A673 (cell line): ENCODE data around the gene THRB. TPM values are rescaled to one million over a fixed set of nuclear protein-coding genes. Genes with fewer than 3 reads are reported as not detected.

Source experiments
- BruUV-seq: library from RNA; stranded (reverse); fragments of 400-500 nt; replicated peaks from 2 replicates; lab custom pipeline; 2021; lab: Mats Ljungman, UMichigan
- CTCF ChIA-PET: fragments of 300-600 bp; sonication (Branson Sonifier 250); formaldehyde crosslinking; loops from one replicate; lab custom pipeline; 2022; ENCODE audit warnings: antibody characterized with exemption; lab: Charles Lee
- POLR2A ChIA-PET: fragments of 300-600 bp; sonication (Branson Sonifier 250); formaldehyde crosslinking; loops from one replicate; lab custom pipeline; 2022; ENCODE audit warnings: antibody characterized with exemption; ENCODE audit not compliant: low non-redundant PET; lab: Charles Lee
- DNase-seq: peaks from one replicate; pipeline ENCODE4 v3.0.0-alpha.2; 2015; ENCODE audit warnings: low spot score
- H3K27ac ChIP-seq: fragments of 200-600 bp; sonication (generic); 2 replicates; pipeline ENCODE4 v1.5.1; 2016; ENCODE audit warnings: mixed run types, low read depth, mild to moderate bottlenecking, mixed read lengths, antibody characterized with exemption, low read length; ENCODE audit not compliant: poor library complexity, severe bottlenecking
- H3K27me3 ChIP-seq: fragments of 200-600 bp; sonication (generic); replicated peaks from 2 replicates; pipeline ENCODE4 v1.6.1; 2017; ENCODE audit warnings: mixed run types, low read depth, mild to moderate bottlenecking, mixed read lengths, antibody characterized with exemption, low read length; ENCODE audit not compliant: insufficient read depth, poor library complexity
- H3K36me3 ChIP-seq: fragments of 200-600 bp; sonication (generic); 2 replicates; pipeline ENCODE4 v1.6.1; 2016; ENCODE audit warnings: mixed run types, mild to moderate bottlenecking, mixed read lengths, antibody characterized with exemption, low read length; ENCODE audit not compliant: insufficient read depth, poor library complexity, severe bottlenecking
- H3K4me1 ChIP-seq: fragments of 200-600 bp; sonication (generic); 2 replicates; pipeline ENCODE4 v1.6.1; 2017; ENCODE audit warnings: mixed run types, mild to moderate bottlenecking, mixed read lengths, antibody characterized with exemption, low read length; ENCODE audit not compliant: insufficient read depth, poor library complexity, severe bottlenecking
- H3K4me3 ChIP-seq: fragments of 200-600 bp; sonication (generic); 2 replicates; pipeline ENCODE4 v1.5.1; 2016; ENCODE audit warnings: low read depth, mixed run types, mild to moderate bottlenecking, mixed read lengths, low read length; ENCODE audit not compliant: poor library complexity, severe bottlenecking
- H3K9me3 ChIP-seq: fragments of 200-600 bp; sonication (generic); 2 replicates; pipeline ENCODE4 v1.6.1; 2016; ENCODE audit warnings: mixed run types, low read depth, mild to moderate bottlenecking, mixed read lengths, antibody characterized with exemption, low read length; ENCODE audit not compliant: poor library complexity, severe bottlenecking
- EZH2 ChIP-seq: fragments of 200-600 bp; sonication (generic); IDR thresholded peaks from 2 replicates; pipeline ENCODE4 v1.6.1; 2017; ENCODE audit warnings: borderline replicate concordance, low read depth, mild to moderate bottlenecking, mixed read lengths, antibody characterized with exemption, low read length; ENCODE audit not compliant: poor library complexity, severe bottlenecking
- intact Hi-C: fragments of 100-400 bp; cut with micrococcal nuclease; formaldehyde crosslinking; loops from one replicate; pipeline ENCODE4 v1.10.0; 2022; ENCODE audit not compliant: unreplicated experiment
- total RNA-seq: library from RNA; stranded (reverse); gene quantifications from 2 replicates; pipeline ENCODE4 v1.2.3, GENCODE V29; 2021
- TF ChIP-seq, protein P1 (sequence below): fragments of 300-800, 200-600 bp; sonication (generic); conservative IDR thresholded peaks from 2 replicates; pipeline ENCODE4 v1.5.1; 2017; ENCODE audit warnings: low read depth, mild to moderate bottlenecking, antibody characterized with exemption, low read length, moderate library complexity, mixed read lengths

Gene THRB
- total RNA-seq, 1 experiment from 2014 or later: 0.11 TPM

DNA sequence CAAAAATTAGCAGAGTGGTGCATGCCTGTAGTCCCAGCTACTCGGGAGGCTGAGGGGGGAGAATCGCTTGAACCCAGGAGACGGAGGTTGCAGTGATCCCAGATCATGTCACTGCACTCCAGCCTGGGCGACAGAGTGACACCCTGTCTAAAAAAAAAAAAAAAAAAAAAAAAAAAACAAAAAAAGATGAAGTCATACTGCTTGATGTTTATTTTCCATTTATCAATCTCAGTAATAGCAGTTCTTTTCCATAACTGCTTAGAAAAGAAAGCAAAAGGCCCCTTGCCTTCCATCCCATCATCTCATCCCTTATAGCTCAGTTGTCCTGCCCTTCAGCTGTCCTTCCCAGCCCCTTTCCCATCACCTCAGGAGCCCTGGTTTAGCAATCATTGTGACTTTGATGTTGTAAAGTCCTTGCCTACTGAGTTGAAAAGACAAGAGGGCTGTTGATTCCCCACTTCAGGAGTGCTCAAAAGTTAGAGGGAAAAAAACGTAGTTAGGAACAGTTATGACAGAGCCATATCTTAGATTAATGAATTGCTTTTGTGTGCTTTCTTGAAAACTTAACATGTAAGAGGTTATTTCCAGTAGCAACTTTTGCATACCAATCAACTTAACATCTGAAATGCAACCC is 18.0 kb upstream of the THRB start:
- ChIA-PET CTCF (no interaction called here), POLR2A (no interaction called here)
- TF ChIP-seq, protein P1, sequence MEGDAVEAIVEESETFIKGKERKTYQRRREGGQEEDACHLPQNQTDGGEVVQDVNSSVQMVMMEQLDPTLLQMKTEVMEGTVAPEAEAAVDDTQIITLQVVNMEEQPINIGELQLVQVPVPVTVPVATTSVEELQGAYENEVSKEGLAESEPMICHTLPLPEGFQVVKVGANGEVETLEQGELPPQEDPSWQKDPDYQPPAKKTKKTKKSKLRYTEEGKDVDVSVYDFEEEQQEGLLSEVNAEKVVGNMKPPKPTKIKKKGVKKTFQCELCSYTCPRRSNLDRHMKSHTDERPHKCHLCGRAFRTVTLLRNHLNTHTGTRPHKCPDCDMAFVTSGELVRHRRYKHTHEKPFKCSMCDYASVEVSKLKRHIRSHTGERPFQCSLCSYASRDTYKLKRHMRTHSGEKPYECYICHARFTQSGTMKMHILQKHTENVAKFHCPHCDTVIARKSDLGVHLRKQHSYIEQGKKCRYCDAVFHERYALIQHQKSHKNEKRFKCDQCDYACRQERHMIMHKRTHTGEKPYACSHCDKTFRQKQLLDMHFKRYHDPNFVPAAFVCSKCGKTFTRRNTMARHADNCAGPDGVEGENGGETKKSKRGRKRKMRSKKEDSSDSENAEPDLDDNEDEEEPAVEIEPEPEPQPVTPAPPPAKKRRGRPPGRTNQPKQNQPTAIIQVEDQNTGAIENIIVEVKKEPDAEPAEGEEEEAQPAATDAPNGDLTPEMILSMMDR: no peak
- no peak for TF ChIP-seq EZH2
- intact Hi-C loops: no loop called here
- Histone ChIP-seq H3K27ac (no peak overlapping the region), H3K4me3 (no peak overlapping the region), H3K27me3 (peaks cover under 1% of the 10 kb centered on the region), H3K9me3 (no peaks in the 10 kb centered on the region), H3K4me1 (no peaks in the 10 kb centered on the region), H3K36me3 (no peaks in the 10 kb centered on the region)
- BruUV-seq: no TSS peak
- no peak for DNase-seq

DNA sequence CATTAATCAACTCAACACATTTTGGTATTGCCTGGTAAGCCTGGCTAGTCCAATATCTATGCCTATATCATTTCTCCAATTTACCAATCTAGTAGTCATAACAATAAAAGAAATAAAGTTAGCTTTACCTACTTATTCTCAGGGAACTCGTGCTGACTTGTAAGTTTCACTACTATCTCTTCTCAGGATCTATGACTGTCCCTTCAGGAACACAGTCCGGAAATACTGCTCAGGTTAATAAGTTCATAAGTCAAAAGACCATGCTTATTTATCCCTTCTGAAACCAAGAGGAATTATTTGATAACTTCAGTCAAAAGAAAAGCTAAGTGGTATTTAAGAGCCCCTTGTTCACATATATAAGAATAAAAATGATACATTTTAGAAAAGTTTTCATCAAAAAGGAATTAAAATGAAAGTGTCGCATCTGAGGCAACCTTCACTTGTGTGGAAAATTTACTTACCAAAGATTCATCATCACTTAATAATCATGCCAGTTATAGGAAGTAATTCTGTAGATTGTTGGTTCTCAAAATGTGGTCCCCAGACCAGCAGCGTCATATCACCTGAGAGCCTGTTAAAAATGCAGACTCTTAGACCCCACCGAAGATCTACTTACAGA is 15.5 kb upstream of the THRB start:
- Histone ChIP-seq H3K4me1 (no peaks in the 10 kb centered on the region), H3K9me3 (no peaks in the 10 kb centered on the region), H3K4me3 (no peak overlapping the region), H3K27ac (no peak overlapping the region), H3K27me3 (no peaks in the 10 kb centered on the region), H3K36me3 (no peaks in the 10 kb centered on the region)
- BruUV-seq: no TSS peak
- ChIA-PET CTCF (no interaction called here), POLR2A (no interaction called here)
- TF ChIP-seq, protein P1: no peak
- no peak for TF ChIP-seq EZH2
- DNase-seq: no peak
- intact Hi-C loops: no loop called here

DNA sequence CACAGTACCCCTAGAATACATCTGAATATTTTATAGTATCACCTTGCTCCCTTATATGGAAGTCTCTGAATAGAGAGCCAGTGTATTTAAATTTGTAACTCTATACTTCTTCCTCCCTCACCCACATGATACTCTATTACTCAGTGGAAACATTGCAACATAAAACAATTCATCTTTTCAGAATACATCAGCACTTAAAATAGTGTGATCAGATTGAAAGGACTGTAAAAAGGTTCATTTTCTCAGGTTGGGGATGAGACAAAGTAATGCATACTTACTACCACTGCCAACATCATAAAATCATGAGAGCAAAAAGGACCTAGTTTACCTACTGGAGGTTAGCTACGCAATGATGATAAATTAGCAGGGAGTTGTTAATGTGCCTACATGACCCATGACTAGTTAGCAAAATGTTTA is 13.8 kb upstream of the THRB start:
- Histone ChIP-seq H3K27ac (no peak overlapping the region), H3K27me3 (no peaks in the 10 kb centered on the region), H3K4me3 (no peak overlapping the region), H3K9me3 (no peaks in the 10 kb centered on the region), H3K36me3 (no peaks in the 10 kb centered on the region), H3K4me1 (no peaks in the 10 kb centered on the region)
- intact Hi-C loops: no loop called here
- no TSS peak for BruUV-seq
- ChIA-PET POLR2A (no interaction called here), CTCF (no interaction called here)
- TF ChIP-seq, protein P1: no peak
- TF ChIP-seq EZH2: no peak
- no peak for DNase-seq
